WTC11 (cell line): ENCODE results near the gene TBC1D19. TPM values are rescaled to one million over a fixed set of nuclear protein-coding genes. Genes with fewer than 3 reads are reported as not detected.

Experiments
- ATAC-seq: fragments of 200-7000 bp; cut with Tn5 transposase; 2 replicates; pipeline ENCODE4 v1.10.0; 2021; ENCODE audit warnings: mild to moderate bottlenecking, moderate library complexity
- CTCF ChIA-PET: fragments of 300-600 bp; sonication (Branson Sonifier 250); formaldehyde crosslinking; loops from one replicate; lab custom pipeline; 2021; ENCODE audit warnings: antibody characterized with exemption; lab: Charles Lee
- POLR2A ChIA-PET: fragments of 350-600 bp; sonication (Branson Sonifier 250); formaldehyde crosslinking; loops from one replicate; lab custom pipeline; 2021; ENCODE audit warnings: antibody characterized with exemption; lab: Charles Lee
- DNase-seq: peaks from one replicate; pipeline ENCODE4 v3.0.0; 2021; ENCODE audit warnings: low spot score
- H3K27ac Mint-ChIP-seq: 2 replicates; pipeline ENCODE4 v1.8.0; 2021; ENCODE audit warnings: mixed read lengths
- H3K27me3 Mint-ChIP-seq: 2 replicates; pipeline ENCODE4 v1.8.0; 2021; ENCODE audit warnings: low read depth, mild to moderate bottlenecking, moderate library complexity, mixed read lengths
- H3K36me3 Mint-ChIP-seq: 2 replicates; pipeline ENCODE4 v1.8.0; 2021; ENCODE audit warnings: mixed read lengths
- H3K4me1 Mint-ChIP-seq: 2 replicates; pipeline ENCODE4 v1.8.0; 2022; ENCODE audit warnings: mixed read lengths
- H3K4me3 Mint-ChIP-seq: 2 replicates; pipeline ENCODE4 v1.8.0; 2021; ENCODE audit warnings: mild to moderate bottlenecking, moderate library complexity, mixed read lengths
- H3K9me3 Mint-ChIP-seq: 2 replicates; pipeline ENCODE4 v1.8.0; 2021; ENCODE audit warnings: mixed read lengths
- AR ChIP-seq: fragments of 250-450 bp; sonication (Bioruptor Pico); IDR thresholded peaks from 2 replicates; pipeline ENCODE4 v1.9.0; 2021; ENCODE audit warnings: mild to moderate bottlenecking
- ATF2 ChIP-seq: sonication (generic); formaldehyde crosslinking; IDR thresholded peaks from 2 replicates; pipeline ENCODE4 v1.8.1; 2022; ENCODE audit warnings: low read depth, missing genetic modification reagents, borderline replicate concordance
- CDX4 ChIP-seq: fragments of 250-450 bp; sonication (Bioruptor Pico); IDR thresholded peaks from 2 replicates; pipeline ENCODE4 v1.9.0; 2021; ENCODE audit warnings: moderate library complexity, mild to moderate bottlenecking, inconsistent platforms, borderline replicate concordance
- E2F5 ChIP-seq: sonication (generic); formaldehyde crosslinking; IDR thresholded peaks from 2 replicates; pipeline ENCODE4 v1.8.1; 2022; ENCODE audit warnings: mild to moderate bottlenecking, moderate library complexity, missing genetic modification reagents
- FOXK1 ChIP-seq: sonication (generic); formaldehyde crosslinking; IDR thresholded peaks from 2 replicates; pipeline ENCODE4 v1.8.0; 2022; ENCODE audit warnings: mild to moderate bottlenecking, moderate library complexity, missing genetic modification reagents
- FOXP1 ChIP-seq: sonication (generic); formaldehyde crosslinking; IDR thresholded peaks from 2 replicates; pipeline ENCODE4 v1.8.0; 2022; ENCODE audit warnings: missing genetic modification reagents, mild to moderate bottlenecking, moderate library complexity, borderline replicate concordance
- IRF2 ChIP-seq: sonication (generic); formaldehyde crosslinking; IDR thresholded peaks from 2 replicates; pipeline ENCODE4 v1.8.0; 2022; ENCODE audit warnings: low read depth, missing genetic modification reagents, borderline replicate concordance
- MYBL2 ChIP-seq: sonication (generic); formaldehyde crosslinking; IDR thresholded peaks from 2 replicates; pipeline ENCODE4 v1.8.1; 2023; ENCODE audit warnings: mild to moderate bottlenecking, moderate library complexity, missing genetic modification reagents
- PREB ChIP-seq: sonication (generic); formaldehyde crosslinking; IDR thresholded peaks from 2 replicates; pipeline ENCODE4 v1.8.1; 2022; ENCODE audit warnings: mild to moderate bottlenecking, missing genetic modification reagents, moderate library complexity, borderline replicate concordance
- USF1 ChIP-seq: sonication (generic); formaldehyde crosslinking; IDR thresholded peaks from 2 replicates; pipeline ENCODE4 v1.8.0; 2022; ENCODE audit warnings: mild to moderate bottlenecking, missing genetic modification reagents
- USF2 ChIP-seq: sonication (generic); formaldehyde crosslinking; IDR thresholded peaks from 2 replicates; pipeline ENCODE4 v1.8.1; 2023; ENCODE audit warnings: mild to moderate bottlenecking, missing genetic modification reagents, moderate library complexity
- ZBTB21 ChIP-seq: sonication (generic); formaldehyde crosslinking; IDR thresholded peaks from 2 replicates; pipeline ENCODE4 v1.8.1; 2023; ENCODE audit warnings: mild to moderate bottlenecking, missing genetic modification reagents, borderline replicate concordance
- ZNF138 ChIP-seq: sonication (generic); formaldehyde crosslinking; conservative IDR thresholded peaks from 2 replicates; pipeline ENCODE4 v1.8.1; 2022; ENCODE audit warnings: mild to moderate bottlenecking, moderate library complexity, missing genetic modification reagents
- ZNF423 ChIP-seq: fragments of 250-450 bp; sonication (Bioruptor Pico); IDR thresholded peaks from 2 replicates; pipeline ENCODE4 v2.1.2; 2022; ENCODE audit warnings: mild to moderate bottlenecking, moderate library complexity
- ZNF532 ChIP-seq: fragments of 250-450 bp; sonication (Bioruptor Pico); IDR thresholded peaks from 2 replicates; pipeline ENCODE4 v1.9.0; 2021; ENCODE audit warnings: mild to moderate bottlenecking, borderline replicate concordance
- ZNF671 ChIP-seq: fragments of 250-450 bp; sonication (Bioruptor Pico); IDR thresholded peaks from 2 replicates; pipeline ENCODE4 v1.8.0; 2021; ENCODE audit warnings: mild to moderate bottlenecking
- ZSCAN18 ChIP-seq: fragments of 250-450 bp; sonication (Bioruptor Pico); IDR thresholded peaks from 2 replicates; pipeline ENCODE4 v2.1.2; 2022; ENCODE audit warnings: mild to moderate bottlenecking, moderate library complexity
- total RNA-seq: library from RNA; stranded (reverse); gene quantifications from 3 replicates; pipeline ENCODE4 v1.2.3, GENCODE V29; 2021

The TBC1D19 gene
- total RNA-seq, 1 experiment from 2014 or later, result 2.1 TPM

GRCh38 chr4:26782168-26782829 is 198.4 kb downstream of the TBC1D19 start:
- Mint-ChIP-seq H3K27ac (no peak overlapping the region), H3K9me3 (no peaks in the 10 kb centered on the region), H3K4me3 (no peak overlapping the region), H3K4me1 (peaks cover 3% of the 10 kb centered on the region), H3K27me3 (no peaks in the 10 kb centered on the region), H3K36me3 (no peaks in the 10 kb centered on the region)
- POLR2A ChIA-PET, result no interaction called here
- no peak for DNase-seq
- CTCF ChIA-PET, result no interaction called here
- no peak for TF ChIP-seq E2F5 (CRISPR knock-in tag)
- TF ChIP-seq ATF2 (CRISPR knock-in tag), result no peak
- TF ChIP-seq MYBL2 (CRISPR knock-in tag), result no peak
- TF ChIP-seq CDX4, result no peak
- TF ChIP-seq ZNF532 (CRISPR knock-in tag), result no peak
- no peak for ATAC-seq

GRCh38 chr4:26782830-26783202 is 198.9 kb downstream of the TBC1D19 start:
- Mint-ChIP-seq H3K36me3 (no peaks in the 10 kb centered on the region), H3K9me3 (no peaks in the 10 kb centered on the region), H3K4me3 (no peak overlapping the region), H3K27ac (no peak overlapping the region), H3K27me3 (no peaks in the 10 kb centered on the region), H3K4me1 (peaks cover 8% of the 10 kb centered on the region)
- TF ChIP-seq ZBTB21 (CRISPR knock-in tag) (no peak), ZNF138 (CRISPR knock-in tag) (no peak), USF2 (CRISPR knock-in tag) (no peak), PREB (CRISPR knock-in tag) (no peak), USF1 (CRISPR knock-in tag) (no peak), ZSCAN18 (CRISPR knock-in tag) (no peak), IRF2 (CRISPR knock-in tag) (no peak), ZNF671 (CRISPR knock-in tag) (no peak), FOXP1 (CRISPR knock-in tag) (no peak), ZNF423 (no peak), FOXK1 (CRISPR knock-in tag) (no peak), AR (CRISPR knock-in tag) (no peak)
- ChIA-PET CTCF (no interaction called here), POLR2A (no interaction called here)
- ATAC-seq, result no peak
- DNase-seq, result no peak
